H9 (cell line): ENCODE measurements around the gene HIRA. TPM values are rescaled to one million over a fixed set of nuclear protein-coding genes. Genes with fewer than 3 reads are reported as not detected.

Experiments
- DNase-seq: peaks from one replicate; pipeline ENCODE4 v3.0.0-alpha.2; 2017
- H2AFZ ChIP-seq: one replicate; pipeline ENCODE4 v1.6.1; 2013; ENCODE audit warnings: mild to moderate bottlenecking, low read length, control low read depth, moderate library complexity
- H2AK5ac ChIP-seq: 2 replicates; pipeline ENCODE4 v1.6.1; 2013; ENCODE audit warnings: low read length, control low read depth, mixed read lengths; ENCODE audit not compliant: insufficient read length
- H2BK120ac ChIP-seq: one replicate; pipeline ENCODE4 v1.6.1; 2013; ENCODE audit warnings: low read depth, mild to moderate bottlenecking, low read length, control low read depth, inconsistent platforms; ENCODE audit not compliant: poor library complexity, severe bottlenecking
- H2BK12ac ChIP-seq: 2 replicates; pipeline ENCODE4 v1.6.1; 2013; ENCODE audit warnings: low read length, control low read depth, mixed read lengths, low read depth; ENCODE audit not compliant: insufficient read length
- H2BK15ac ChIP-seq: 2 replicates; pipeline ENCODE4 v1.6.1; 2013; ENCODE audit warnings: low read depth, low read length, control low read depth
- H2BK20ac ChIP-seq: one replicate; pipeline ENCODE4 v1.6.1; 2013; ENCODE audit warnings: low read depth, mild to moderate bottlenecking, low read length, control low read depth, inconsistent platforms; ENCODE audit not compliant: poor library complexity, severe bottlenecking
- H2BK5ac ChIP-seq: 2 replicates; pipeline ENCODE4 v1.6.1; 2013; ENCODE audit warnings: low read length, control low read depth, mixed read lengths; ENCODE audit not compliant: insufficient read length
- H3K14ac ChIP-seq: 2 replicates; pipeline ENCODE4 v1.6.1; 2013; ENCODE audit warnings: low read length, control low read depth; ENCODE audit not compliant: insufficient read depth
- H3K18ac ChIP-seq: 2 replicates; pipeline ENCODE4 v1.6.1; 2013; ENCODE audit warnings: low read depth, mild to moderate bottlenecking, mixed read lengths, low read length, control low read depth; ENCODE audit not compliant: insufficient read length
- H3K23ac ChIP-seq: 2 replicates; pipeline ENCODE4 v1.6.1; 2013; ENCODE audit warnings: low read length, control low read depth, mixed read lengths, low read depth; ENCODE audit not compliant: insufficient read length
- H3K23me2 ChIP-seq: 2 replicates; pipeline ENCODE4 v1.6.1; 2013; ENCODE audit warnings: low read depth, mild to moderate bottlenecking, mixed read lengths, low read length, control low read depth; ENCODE audit not compliant: insufficient read length, poor library complexity, severe bottlenecking
- H3K27ac ChIP-seq: 2 replicates; pipeline ENCODE4 v1.5.1; 2013; ENCODE audit warnings: low read length, control low read depth, mixed read lengths, low read depth; ENCODE audit not compliant: insufficient read length
- H3K27me3 ChIP-seq: 2 replicates; pipeline ENCODE4 v1.6.1; 2013; ENCODE audit warnings: low read length, control low read depth, inconsistent platforms; ENCODE audit not compliant: insufficient read depth
- H3K4ac ChIP-seq: 2 replicates; pipeline ENCODE4 v1.6.1; 2013; ENCODE audit warnings: low read depth, mild to moderate bottlenecking, control low read depth, inconsistent platforms, low read length, moderate library complexity
- H3K4me1 ChIP-seq: 2 replicates; pipeline ENCODE4 v1.6.1; 2013; ENCODE audit warnings: low read length, control low read depth, inconsistent platforms; ENCODE audit not compliant: insufficient read depth
- H3K4me2 ChIP-seq: 2 replicates; pipeline ENCODE4 v1.6.1; 2013; ENCODE audit warnings: low read length, control low read depth, mixed read lengths; ENCODE audit not compliant: insufficient read length, insufficient read depth
- H3K56ac ChIP-seq: 2 replicates; pipeline ENCODE4 v1.6.1; 2013; ENCODE audit warnings: low read depth, mild to moderate bottlenecking, mixed read lengths, low read length, control low read depth; ENCODE audit not compliant: insufficient read length
- H3K79me1 ChIP-seq: 2 replicates; pipeline ENCODE4 v1.6.1; 2013; ENCODE audit warnings: low read depth, mild to moderate bottlenecking, moderate library complexity, low read length, control low read depth, inconsistent platforms; ENCODE audit not compliant: insufficient read depth, poor library complexity, severe bottlenecking
- H3K79me2 ChIP-seq: 2 replicates; pipeline ENCODE4 v1.6.1; 2013; ENCODE audit warnings: low read length, control low read depth, inconsistent platforms; ENCODE audit not compliant: insufficient read depth
- H3K9ac ChIP-seq: 2 replicates; pipeline ENCODE4 v1.6.1; 2013; ENCODE audit warnings: low read length, control low read depth, mixed read lengths; ENCODE audit not compliant: insufficient read length; ENCODE audit errors: extremely low read depth
- H3K9me3 ChIP-seq: one replicate; pipeline ENCODE4 v1.6.1; 2013; ENCODE audit warnings: low read depth, low read length, inconsistent platforms; ENCODE audit not compliant: control insufficient read depth
- H3T11ph ChIP-seq: one replicate; pipeline ENCODE4 v1.6.1; 2013; ENCODE audit warnings: mild to moderate bottlenecking, low read length, control low read depth, inconsistent platforms
- H4K20me1 ChIP-seq: one replicate; pipeline ENCODE4 v1.6.1; 2013; ENCODE audit not compliant: control insufficient read depth, insufficient read length, insufficient read depth
- H4K5ac ChIP-seq: 2 replicates; pipeline ENCODE4 v1.6.1; 2013; ENCODE audit warnings: low read depth, mild to moderate bottlenecking, mixed read lengths, low read length, control low read depth; ENCODE audit not compliant: insufficient read length
- H4K8ac ChIP-seq: replicated peaks from 2 replicates; pipeline ENCODE4 v1.6.1; 2013; ENCODE audit warnings: low read length, control low read depth, mixed read lengths, low read depth; ENCODE audit not compliant: insufficient read length
- H4K91ac ChIP-seq: 2 replicates; pipeline ENCODE4 v1.6.1; 2013; ENCODE audit warnings: low read depth, mild to moderate bottlenecking, moderate library complexity, mixed read lengths, low read length, control low read depth; ENCODE audit not compliant: insufficient read length
- H3K27ac Mint-ChIP-seq, 3 experiments: 2 replicates in 2 of 3; 3 replicates in 1 of 3; pipeline ENCODE4 v1.8.0; 2020 to 2021; ENCODE audit warnings: mixed read lengths in 3 of 3, mild to moderate bottlenecking in 1 of 3, moderate library complexity in 1 of 3
- H3K27me3 Mint-ChIP-seq: 2 replicates; pipeline ENCODE4 v1.8.0; 2021; ENCODE audit warnings: low read depth, mild to moderate bottlenecking, moderate library complexity, mixed read lengths
- H3K36me3 Mint-ChIP-seq, 3 experiments: 2 replicates in 2 of 3; 3 replicates in 1 of 3; pipeline ENCODE4 v1.8.0; 2020 to 2021; ENCODE audit warnings: low read depth in 3 of 3, mixed read lengths in 3 of 3; ENCODE audit not compliant: insufficient read depth in 1 of 3
- H3K4me1 Mint-ChIP-seq, 2 experiments: 2 replicates each; pipeline ENCODE4 v1.8.0; 2020; ENCODE audit warnings: mixed read lengths in 2 of 2
- H3K4me3 Mint-ChIP-seq, 2 experiments: 2 replicates in 1 of 2; 3 replicates in 1 of 2; pipeline ENCODE4 v1.8.0; 2020 to 2021; ENCODE audit warnings: mild to moderate bottlenecking in 2 of 2, mixed read lengths in 2 of 2, moderate library complexity in 1 of 2
- H3K9me3 Mint-ChIP-seq, 2 experiments: 2 replicates in 1 of 2; 3 replicates in 1 of 2; pipeline ENCODE4 v1.8.0; 2020; ENCODE audit warnings: mild to moderate bottlenecking in 2 of 2, mixed read lengths in 2 of 2, moderate library complexity in 1 of 2
- CTCF ChIP-seq: fragments of 200-600 bp; sonication (generic); conservative IDR thresholded peaks from 3 replicates; pipeline ENCODE4 v1.8.0; 2021; ENCODE audit warnings: antibody characterized with exemption, mild to moderate bottlenecking
- WGBS: extraction: QIAGEN DNeasy Blood & Tissue Kit; methylation state at CpG from one replicate; pipeline ENCODE4 v1.1.7; 2013; ENCODE audit warnings: missing lambda C conversion rate, low lambda C conversion rate, mixed read lengths; ENCODE audit not compliant: insufficient read length; ENCODE audit errors: extremely low coverage; 5-methylcytosine and 5-hydroxymethylcytosine counted together
- total RNA-seq: library from RNA; stranded (reverse); gene quantifications from 2 replicates; pipeline ENCODE4 v1.2.1, GENCODE V29; 2021

HIRA gene
- total RNA-seq, 1 experiment from 2014 or later, result 51.9 TPM

GRCh38 chr22:19434401-19434800 is 2.9 kb upstream of the HIRA start:
- Histone ChIP-seq H2BK15ac (no peak overlapping the region), H4K91ac (no peak overlapping the region)
- peaks cover 2 to 15% (median 9%) of the 10 kb centered on the region in 3 experiments; a peak in 6 of 7 replicates for H3K36me3 Mint-ChIP-seq

More at GRCh38 chr22:19434401-19434800, 2.9 kb upstream of the HIRA start:
- no peak overlapping the region for H3K4ac ChIP-seq
- Mint-ChIP-seq H3K4me1 (peaks cover 17 to 20% of the 10 kb centered on the region in 2 experiments), H3K9me3 (no peaks in the 10 kb centered on the region), H3K4me3 (peak overlapping the region in 1 of 2 experiments; percentile 40; a peak in 1 of 5 replicates), H3K27ac (no peak overlapping the region), H3K27me3 (no peaks in the 10 kb centered on the region)
- H3K79me1 ChIP-seq, result no peaks in the 10 kb centered on the region
- TF ChIP-seq CTCF, result no peak
- H2BK12ac ChIP-seq, result no peak overlapping the region
- no peak overlapping the region for H2BK120ac ChIP-seq
- H2AK5ac ChIP-seq, result no peak overlapping the region
- no peak overlapping the region for H3K56ac ChIP-seq
- no peaks in the 10 kb centered on the region for H3K9me3 ChIP-seq
- H3K4me1 ChIP-seq, result peaks cover 4% of the 10 kb centered on the region; the same call in 1 of the 2 replicates
- peaks cover 14% of the 10 kb centered on the region; the same call in 1 of the 2 replicates for H3K79me2 ChIP-seq
- H3K9ac ChIP-seq, result no peak overlapping the region
- H3K14ac ChIP-seq, result no peak overlapping the region
- H3K4me2 ChIP-seq, result no peak overlapping the region
- WGBS, result no CpG with 5 or more reads among the region's 7 CpGs
- no peaks in the 10 kb centered on the region for H3K27me3 ChIP-seq
- peaks cover 7% of the 10 kb centered on the region for H3K23me2 ChIP-seq
- no peaks in the 10 kb centered on the region for H4K20me1 ChIP-seq
- H3T11ph ChIP-seq, result no peak overlapping the region
- H2BK20ac ChIP-seq, result no peak overlapping the region
- DNase-seq, result no peak
- H2AFZ ChIP-seq, result no peak overlapping the region
- no peak overlapping the region for H4K5ac ChIP-seq
- H3K18ac ChIP-seq, result no peak overlapping the region
- H3K27ac ChIP-seq, result no peak overlapping the region
- H3K23ac ChIP-seq, result no peak overlapping the region
- H2BK5ac ChIP-seq, result no peak overlapping the region
- H4K8ac ChIP-seq, result no peak overlapping the region
